IPS-18a (cell line): ENCODE measurements around the gene NOTCH4.
A peak's percentile ranks its signal among the peaks of the same experiment; 100 is the strongest.
"Not testable (repeated sequence)": the region's sequence is repeated elsewhere in the genome, so short reads cannot be mapped to it uniquely, and the experiment has no call there.

ENCODE experiments used
- H3K27ac ChIP-seq: one replicate; pipeline ENCODE4 v1.5.1; 2013; ENCODE audit warnings: low read length
- H3K27me3 ChIP-seq: one replicate; pipeline ENCODE4 v1.6.1; 2013; ENCODE audit warnings: mild to moderate bottlenecking, low read length; ENCODE audit not compliant: control insufficient read depth, insufficient read depth
- H3K36me3 ChIP-seq: one replicate; pipeline ENCODE4 v1.6.1; 2013; ENCODE audit warnings: low read depth, low read length; ENCODE audit not compliant: control insufficient read depth
- H3K4me1 ChIP-seq: one replicate; pipeline ENCODE4 v1.6.1; 2013; ENCODE audit warnings: low read depth, low read length; ENCODE audit not compliant: control insufficient read depth
- H3K4me3 ChIP-seq: one replicate; pipeline ENCODE4 v1.5.1; 2013; ENCODE audit warnings: low read length
- H3K9ac ChIP-seq: one replicate; pipeline ENCODE4 v1.6.1; 2013; ENCODE audit warnings: mild to moderate bottlenecking, low read length, moderate library complexity
- H3K9me3 ChIP-seq: one replicate; pipeline ENCODE4 v1.6.1; 2013; ENCODE audit warnings: low read depth, low read length; ENCODE audit not compliant: control insufficient read depth

Gene NOTCH4

GRCh38 chr6:32190911-32191677 lies 32.8 kb downstream of the NOTCH4 start:
- Histone ChIP-seq H3K9ac (no peak overlapping the region), H3K27ac (no peak overlapping the region), H3K4me1 (peaks cover 34% of the 10 kb centered on the region), H3K4me3 (no peak overlapping the region), H3K36me3 (peaks cover 19% of the 10 kb centered on the region), H3K27me3 (no peaks in the 10 kb centered on the region), H3K9me3 (no peaks in the 10 kb centered on the region)

DNA sequence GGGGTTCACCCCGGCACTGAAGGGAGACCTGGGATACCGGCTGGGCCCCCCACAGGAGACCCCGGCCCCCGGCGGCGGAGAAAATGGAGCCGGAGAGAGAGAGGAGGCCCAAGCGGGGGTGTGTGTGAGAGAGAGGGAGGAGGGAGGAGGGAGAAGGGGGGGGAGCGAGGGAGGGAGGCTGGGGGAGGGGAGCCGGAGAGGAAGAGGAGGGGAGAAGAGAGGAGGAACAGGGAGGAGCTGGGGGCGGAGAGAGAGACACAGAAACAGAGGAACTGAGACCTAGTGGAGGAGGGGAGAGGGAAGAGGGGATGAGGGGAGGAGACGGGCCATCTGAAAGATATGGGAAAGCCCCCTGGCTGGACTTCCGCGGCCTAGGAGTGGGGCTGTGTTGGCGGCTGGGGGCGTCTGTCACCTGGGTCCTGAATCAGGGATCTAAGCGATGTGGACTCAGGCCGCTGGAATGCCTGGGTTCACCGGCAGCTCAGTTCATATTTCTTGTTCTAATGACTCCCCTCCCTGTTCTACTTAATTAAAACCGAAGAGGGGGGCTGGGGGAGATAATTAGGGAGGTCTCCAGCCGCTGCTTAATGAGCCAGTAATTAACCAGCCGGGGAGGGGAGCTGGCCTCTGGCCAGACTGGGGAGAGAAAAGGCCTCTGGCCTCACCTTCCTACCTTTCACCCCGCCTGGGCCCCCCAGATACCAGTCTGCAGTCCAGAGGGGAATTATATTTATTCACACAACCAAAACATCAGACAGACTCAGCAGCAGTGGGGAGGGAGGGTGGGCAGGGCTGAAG lies 33.6 kb downstream of the NOTCH4 start, which contains the start of gene PBX2:
Gene PBX2 (minus strand): TSS at position 149 of the 798 bp plus-strand sequence. CDS start 287 bp downstream, outside the sequence.
- Histone ChIP-seq H3K9ac (peak within 1 kb of the TSS; percentile 78), H3K9me3 (no peaks in the 10 kb centered on the region), H3K4me1 (peaks cover 34% of the 10 kb centered on the region), H3K27me3 (no peaks in the 10 kb centered on the region), H3K27ac (peak within 1 kb of the TSS; percentile 39), H3K36me3 (peaks cover 19% of the 10 kb centered on the region), H3K4me3 (peak within 1 kb of the TSS; percentile 77)

GRCh38 chr6:32189742-32190053 lies 34.2 kb downstream of the NOTCH4 start:
- Histone ChIP-seq H3K4me3 (peak overlapping the region; percentile 77), H3K36me3 (peaks cover 19% of the 10 kb centered on the region), H3K27me3 (no peaks in the 10 kb centered on the region), H3K27ac (peak overlapping the region; percentile 39), H3K9ac (peak overlapping the region; percentile 78), H3K9me3 (no peaks in the 10 kb centered on the region), H3K4me1 (peaks cover 31% of the 10 kb centered on the region)

- peak overlapping the region; percentile 78 for H3K9ac ChIP-seq
- peak overlapping the region; percentile 39 for H3K27ac ChIP-seq
- peak overlapping the region; percentile 77 for H3K4me3 ChIP-seq
- H3K9me3 ChIP-seq, result no peaks in the 10 kb centered on the region
- peaks cover 19% of the 10 kb centered on the region for H3K36me3 ChIP-seq
- no peaks in the 10 kb centered on the region for H3K27me3 ChIP-seq
- peaks cover 26% of the 10 kb centered on the region for H3K4me1 ChIP-seq
Observed at GRCh38 chr6:32189069-32189741, 34.7 kb downstream of the NOTCH4 start.

- Histone ChIP-seq H3K9ac (peak overlapping the region; percentile 78), H3K27ac (no peak overlapping the region), H3K4me3 (peak overlapping the region; percentile 77), H3K27me3 (no peaks in the 10 kb centered on the region), H3K9me3 (no peaks in the 10 kb centered on the region), H3K36me3 (peaks cover 19% of the 10 kb centered on the region), H3K4me1 (peaks cover 22% of the 10 kb centered on the region)
Observed at GRCh38 chr6:32188381-32189068, 35.3 kb downstream of the NOTCH4 start.

GRCh38 chr6:32187725-32188380 lies 36.0 kb downstream of the NOTCH4 start:
- Histone ChIP-seq H3K36me3 (peaks cover 19% of the 10 kb centered on the region), H3K4me3 (peak overlapping the region; percentile 77), H3K4me1 (peaks cover 20% of the 10 kb centered on the region)
- H3K9ac ChIP-seq, H3K27ac ChIP-seq, H3K27me3 ChIP-seq, H3K9me3 ChIP-seq: not testable (repeated sequence)

DNA sequence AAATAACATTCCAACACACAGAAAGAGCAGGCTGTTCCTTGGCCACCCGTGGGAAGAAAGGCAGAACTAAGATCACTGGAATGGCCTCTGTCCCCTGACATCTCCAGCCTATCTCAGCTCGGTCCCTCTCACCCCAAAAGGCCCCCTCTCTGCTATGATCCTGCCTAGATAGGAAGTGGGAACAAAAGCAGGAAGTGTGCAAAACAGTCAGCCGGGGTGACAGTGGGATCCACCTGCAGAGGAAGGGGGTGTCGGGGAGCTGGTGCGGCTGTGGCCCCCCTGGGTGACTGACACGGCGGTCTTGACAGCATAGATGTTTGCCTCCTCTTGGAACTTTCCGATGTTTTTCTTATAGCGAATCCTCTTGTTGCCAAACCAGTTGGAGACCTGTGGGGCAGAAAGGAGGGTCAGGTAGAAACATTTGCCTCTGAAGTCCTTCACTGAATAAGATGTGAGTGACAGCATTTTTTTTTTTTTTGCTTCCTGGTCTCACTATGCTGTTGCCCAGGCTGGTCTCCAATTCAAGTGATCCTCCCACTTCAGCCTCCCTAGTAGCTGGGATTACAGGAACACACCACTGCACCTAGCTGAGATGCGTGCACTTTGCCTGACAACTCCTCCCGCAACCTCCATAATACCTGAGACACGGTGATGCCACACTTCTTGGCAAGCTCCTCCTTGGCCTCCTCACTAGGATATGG lies 36.7 kb downstream of the NOTCH4 start:
- Histone ChIP-seq H3K4me1 (peaks cover 14% of the 10 kb centered on the region), H3K9ac (no peak overlapping the region), H3K9me3 (no peaks in the 10 kb centered on the region), H3K36me3 (peaks cover 19% of the 10 kb centered on the region), H3K27ac (no peak overlapping the region), H3K27me3 (no peaks in the 10 kb centered on the region), H3K4me3 (no peak overlapping the region)

DNA sequence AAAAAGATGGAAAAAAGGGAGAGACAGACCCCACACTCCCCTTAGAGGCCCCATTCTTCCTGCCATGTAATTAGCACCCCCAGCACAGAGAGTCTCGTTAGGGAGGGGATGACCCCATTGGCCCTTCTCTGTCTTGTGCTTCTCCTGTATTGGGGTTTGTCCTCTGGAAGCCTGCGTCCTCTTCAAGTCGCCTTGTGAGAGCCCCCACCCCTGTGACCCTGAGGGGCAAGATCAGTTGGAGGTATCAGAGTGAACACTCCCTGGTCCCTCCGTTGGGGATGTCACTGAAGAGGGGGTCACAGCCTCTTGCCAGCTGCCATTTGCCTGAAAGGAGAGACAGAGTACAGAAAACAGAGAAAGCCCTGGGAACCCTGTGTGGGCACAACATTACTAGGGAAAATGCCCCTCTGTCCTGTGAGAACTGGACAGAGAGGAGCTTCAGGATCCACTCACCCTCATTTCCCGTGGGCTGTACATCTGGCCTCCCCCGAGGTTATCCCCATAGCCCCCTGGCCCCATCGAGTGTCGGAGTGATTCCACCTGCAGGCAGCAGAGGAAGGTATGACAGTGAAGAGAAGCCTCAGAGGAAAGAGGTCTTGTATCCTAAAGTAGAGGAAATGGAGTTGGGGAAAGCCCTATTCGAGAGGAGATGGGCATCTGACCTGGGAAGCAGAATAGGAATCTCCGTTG lies 37.6 kb downstream of the NOTCH4 start:
- H3K9me3 ChIP-seq, H3K4me3 ChIP-seq, H3K27ac ChIP-seq, H3K9ac ChIP-seq, H3K27me3 ChIP-seq: not testable (repeated sequence)
- peaks cover 21% of the 10 kb centered on the region for H3K36me3 ChIP-seq
- peaks cover 12% of the 10 kb centered on the region for H3K4me1 ChIP-seq

DNA sequence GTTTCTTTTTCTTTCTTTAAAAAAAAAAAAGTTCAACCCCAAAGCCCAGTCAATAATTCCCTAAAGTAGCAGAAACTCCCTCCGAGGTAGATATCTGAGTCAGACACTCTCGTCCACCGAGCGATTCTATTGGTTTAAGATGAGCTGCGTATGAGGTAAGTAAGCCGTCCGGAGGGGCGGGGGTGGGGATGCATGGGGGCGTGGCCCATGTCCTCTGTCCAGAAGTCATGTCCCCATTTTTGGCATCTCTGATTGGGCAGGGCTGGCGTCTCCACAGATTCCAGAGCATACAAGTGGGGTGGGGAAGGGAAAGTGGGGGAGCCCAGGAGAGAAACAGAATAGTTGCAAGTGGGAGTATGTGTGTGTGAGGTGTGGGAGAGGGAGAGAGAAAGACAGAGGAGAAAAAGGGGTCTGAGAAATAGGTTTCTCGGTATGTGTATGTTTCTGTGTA lies 38.2 kb downstream of the NOTCH4 start:
- peaks cover 26% of the 10 kb centered on the region for H3K36me3 ChIP-seq
- H3K27ac ChIP-seq, H3K9me3 ChIP-seq, H3K9ac ChIP-seq, H3K27me3 ChIP-seq, H3K4me3 ChIP-seq, H3K4me1 ChIP-seq: not testable (repeated sequence)

- Histone ChIP-seq H3K27ac (no peak within 1 kb of the TSS), H3K36me3 (peaks cover 32% of the 10 kb centered on the region)
Observed at GRCh38 chr6:32184084-32184640, 39.7 kb downstream of the NOTCH4 start, which contains the start of gene AGER. Gene AGER, minus strand, starts transcription at chr6:32184253. Its CDS starts 31 bp downstream, at chr6:32184222.

More at GRCh38 chr6:32184084-32184640, 39.7 kb downstream of the NOTCH4 start, which contains the start of gene AGER:
- H3K27me3 ChIP-seq, result no peaks in the 10 kb centered on the region
- no peak within 1 kb of the TSS for H3K9ac ChIP-seq
- no peak within 1 kb of the TSS for H3K4me3 ChIP-seq
- H3K9me3 ChIP-seq, result no peaks in the 10 kb centered on the region
- H3K4me1 ChIP-seq, result peaks cover 8% of the 10 kb centered on the region
